Globus pallidus (tissue), 1 donor: Measurements from ENCODE around the gene MTSS2.
"Not testable (repeated sequence)": the region's sequence is repeated elsewhere in the genome, so short reads cannot be mapped to it uniquely, and the experiment has no call there.

Experiments
- DNase-seq: peaks from one replicate; pipeline ENCODE4 v3.0.0-alpha.2; 2015; ENCODE audit warnings: low spot score

MTSS2 gene

DNA sequence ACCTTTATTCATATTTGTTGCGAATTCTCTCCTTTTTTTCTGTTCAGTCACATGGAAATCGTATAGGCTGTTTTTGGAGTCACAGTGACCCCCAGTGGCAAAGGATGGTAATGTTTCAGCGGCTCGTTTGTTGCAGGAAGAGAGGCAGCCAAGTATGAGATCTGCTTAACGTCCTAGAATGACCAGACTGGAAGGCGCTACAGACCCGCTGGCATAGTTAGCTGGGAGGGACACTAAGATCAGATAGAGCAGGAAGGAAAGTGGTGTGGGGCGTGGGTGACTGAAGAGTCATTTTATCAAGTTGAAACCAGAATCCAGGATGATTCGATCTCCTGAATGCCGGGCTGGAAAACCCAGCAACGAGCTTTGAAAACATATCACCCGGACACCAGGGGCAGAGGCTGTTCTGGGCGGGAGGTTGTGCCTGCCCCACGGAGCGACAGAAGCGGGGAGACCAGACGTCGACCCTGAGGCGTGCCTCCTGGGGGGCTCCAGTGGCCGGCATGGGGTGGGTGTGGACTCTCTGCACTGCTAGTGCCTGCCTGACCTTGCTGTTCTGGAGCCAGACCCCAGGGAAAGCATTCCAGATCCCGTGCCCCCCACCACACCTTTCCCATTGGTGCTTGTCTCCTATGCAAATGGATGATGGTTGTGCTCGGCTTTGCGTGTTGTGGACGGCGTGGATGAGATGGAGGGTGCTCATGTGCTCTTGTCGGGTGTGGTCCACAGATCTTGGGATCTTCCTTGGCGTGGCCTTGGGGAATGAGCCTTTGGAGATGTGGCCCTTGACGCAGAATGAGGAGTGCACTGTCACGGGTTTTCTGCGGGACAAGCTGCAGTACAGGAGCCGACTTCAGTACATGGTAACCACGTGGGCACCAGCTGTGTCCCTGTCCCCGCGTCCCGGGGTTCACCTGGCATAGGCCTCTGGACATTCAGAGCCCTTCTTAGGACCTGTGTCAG, 31.8 kb downstream of the MTSS2 start:
- peak; percentile 76 for DNase-seq

DNA sequence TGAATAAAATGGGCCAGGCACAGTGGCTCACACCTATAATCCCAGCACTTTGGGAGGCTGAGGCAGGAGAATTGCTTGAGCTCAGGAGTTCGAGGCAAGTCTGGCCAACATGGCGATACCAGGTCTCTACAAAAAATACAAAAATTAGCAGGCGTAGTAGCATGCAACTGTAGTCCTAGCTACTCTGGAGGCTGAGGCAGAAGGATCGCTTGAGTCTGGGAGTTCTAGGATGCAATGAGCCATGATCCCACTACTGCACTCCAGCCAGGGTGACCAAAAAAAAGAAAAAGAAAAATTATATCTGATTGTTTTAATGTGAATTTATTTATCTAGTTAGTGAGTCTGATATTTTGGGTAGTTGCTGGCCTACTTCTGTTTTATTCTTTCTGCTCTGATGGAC, 32.4 kb downstream of the MTSS2 start:
- no peak for DNase-seq

DNA sequence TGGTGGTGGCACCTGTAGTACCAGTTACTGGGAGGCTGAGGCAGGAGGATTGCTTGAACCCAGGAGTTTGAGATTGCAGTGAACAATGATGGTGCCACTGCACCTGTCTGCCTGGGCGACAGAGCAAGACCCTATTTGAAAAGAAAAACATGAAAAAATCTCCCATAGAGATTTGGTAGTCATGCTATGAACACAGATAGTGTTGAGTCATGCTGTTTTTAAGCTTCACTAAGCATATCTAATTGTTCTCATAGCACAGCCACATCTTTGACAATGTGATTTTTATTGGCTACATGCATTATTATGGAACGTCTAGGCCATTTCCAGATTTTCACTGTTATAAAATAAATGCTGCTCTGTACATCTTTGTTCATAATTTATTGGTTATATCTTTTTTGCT, 33.5 kb downstream of the MTSS2 start:
- no peak for DNase-seq

DNA sequence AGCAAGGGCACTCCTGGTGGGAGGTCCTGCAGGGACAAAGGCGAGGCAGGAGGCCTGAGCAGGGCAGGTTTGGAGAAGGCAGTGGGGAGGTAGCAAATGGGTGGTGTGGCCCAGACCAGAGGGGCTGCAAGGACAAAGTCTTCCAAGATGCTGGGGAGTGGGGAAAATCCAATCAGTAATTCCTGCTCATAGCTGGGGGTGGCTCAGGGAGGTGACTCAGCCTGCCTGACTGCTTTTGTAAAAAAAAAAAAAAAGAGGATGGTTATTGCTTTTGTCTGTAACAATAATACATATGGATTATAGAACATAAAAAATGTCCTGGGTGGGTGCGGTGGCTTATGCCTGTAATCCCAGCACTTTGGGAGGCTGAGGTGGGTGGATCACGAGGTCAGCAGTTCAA, 34.3 kb downstream of the MTSS2 start:
- no peak for DNase-seq

DNA sequence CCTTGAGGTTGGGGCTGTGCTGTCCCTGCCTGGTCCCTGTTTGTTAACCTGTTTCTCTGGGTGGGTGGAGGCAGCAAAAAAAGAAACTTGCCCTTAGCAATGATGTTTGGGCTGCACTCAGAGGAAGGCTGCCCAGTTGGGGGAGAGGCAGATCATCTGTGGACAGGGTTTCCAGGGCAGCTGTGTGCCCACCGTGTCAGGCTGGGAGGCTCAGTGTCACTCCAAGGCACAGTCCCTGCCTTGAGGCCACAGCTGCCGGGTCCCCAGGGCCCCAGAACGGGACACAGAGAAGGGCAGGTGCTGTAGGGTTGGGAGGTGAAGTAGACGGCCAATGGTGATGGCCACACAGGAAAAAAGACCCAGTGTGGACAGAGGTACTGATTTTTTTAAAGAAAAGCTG, 35.6 kb downstream of the MTSS2 start:
- no peak for DNase-seq

DNA sequence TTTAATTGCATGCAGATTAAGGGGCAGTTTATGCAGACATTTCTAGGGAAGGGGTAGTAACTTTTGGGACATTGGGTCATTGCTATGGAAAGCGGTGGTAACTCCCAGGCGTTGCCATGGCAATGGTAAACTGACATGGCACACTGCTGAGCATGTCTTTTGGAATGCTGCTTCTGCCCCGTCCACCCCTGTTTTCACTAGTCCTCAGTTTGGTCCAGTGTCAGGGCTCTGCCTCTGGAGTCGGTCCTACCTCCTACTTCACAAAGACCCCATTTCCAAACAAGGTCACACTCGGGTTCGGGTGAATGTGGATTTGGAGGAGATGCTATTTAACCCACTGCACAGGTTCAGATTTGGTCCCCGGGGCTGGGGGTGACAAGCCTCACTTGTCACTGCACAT, 36.6 kb downstream of the MTSS2 start:
- no peak for DNase-seq

DNA sequence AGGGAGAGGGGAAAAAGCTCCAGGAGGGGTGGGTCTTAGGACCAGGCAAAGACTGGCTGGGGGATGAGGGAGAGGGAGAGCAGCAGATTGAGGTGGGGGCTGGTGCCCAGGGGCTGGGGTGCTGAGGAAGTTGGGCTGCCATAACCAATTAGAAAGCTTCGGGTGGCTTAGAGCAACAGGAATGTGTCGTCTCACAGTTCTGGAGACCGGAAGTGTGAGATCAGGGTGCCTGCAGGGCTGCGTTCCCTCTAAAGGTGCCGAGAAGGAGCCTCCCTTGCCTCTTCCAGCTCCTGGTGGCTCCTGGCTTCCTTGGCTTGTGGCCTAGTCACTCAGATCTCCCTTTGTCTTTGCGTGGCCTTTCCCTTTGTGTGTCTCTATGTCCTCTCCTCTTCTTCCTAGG, 37.2 kb downstream of the MTSS2 start:
- DNase-seq: no peak

DNA sequence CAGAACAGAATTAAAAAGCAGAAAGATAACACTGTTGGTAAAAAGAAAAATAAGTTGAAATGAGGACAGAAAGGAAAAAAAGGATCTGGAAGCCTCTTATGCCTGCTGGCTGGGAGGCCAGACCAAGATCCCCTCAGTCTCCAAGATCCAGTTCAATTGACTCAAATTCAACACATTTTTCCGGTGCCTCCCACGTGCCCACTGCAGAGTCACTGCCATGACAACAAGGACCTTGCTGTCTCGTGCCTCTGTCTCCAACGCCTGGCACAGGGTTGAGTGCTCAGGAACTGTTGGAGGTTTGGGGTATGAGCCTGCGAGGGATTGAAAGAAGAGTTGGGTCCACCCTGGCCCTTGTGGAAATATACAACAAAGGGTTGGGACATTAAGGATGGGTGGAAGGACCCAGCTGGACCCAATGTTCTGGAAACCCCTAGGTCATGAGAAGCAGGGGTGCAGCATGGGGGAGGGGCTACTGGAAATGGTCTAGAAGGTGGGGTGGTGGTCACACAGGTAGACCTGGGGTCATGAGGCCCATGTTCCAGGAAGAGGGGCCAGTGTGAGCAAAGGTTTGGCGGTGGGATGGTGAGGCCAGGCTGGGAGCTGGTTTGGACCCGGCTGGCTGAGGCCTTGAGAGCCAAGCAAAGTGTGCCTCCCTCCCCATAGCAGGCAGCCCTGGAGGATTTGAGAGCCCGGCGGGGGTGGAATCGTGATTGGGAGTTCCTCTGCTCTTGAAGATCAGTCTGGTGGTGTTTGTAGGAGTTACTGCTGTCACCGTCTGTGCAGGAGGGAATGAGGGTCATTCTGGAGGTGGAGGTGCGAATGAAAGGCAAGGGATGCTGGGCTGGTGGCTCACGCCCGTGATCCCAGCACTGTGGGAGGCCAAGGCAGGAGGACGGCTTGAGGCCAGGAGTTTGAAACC, 38.2 kb downstream of the MTSS2 start:
- DNase-seq: no peak

DNA sequence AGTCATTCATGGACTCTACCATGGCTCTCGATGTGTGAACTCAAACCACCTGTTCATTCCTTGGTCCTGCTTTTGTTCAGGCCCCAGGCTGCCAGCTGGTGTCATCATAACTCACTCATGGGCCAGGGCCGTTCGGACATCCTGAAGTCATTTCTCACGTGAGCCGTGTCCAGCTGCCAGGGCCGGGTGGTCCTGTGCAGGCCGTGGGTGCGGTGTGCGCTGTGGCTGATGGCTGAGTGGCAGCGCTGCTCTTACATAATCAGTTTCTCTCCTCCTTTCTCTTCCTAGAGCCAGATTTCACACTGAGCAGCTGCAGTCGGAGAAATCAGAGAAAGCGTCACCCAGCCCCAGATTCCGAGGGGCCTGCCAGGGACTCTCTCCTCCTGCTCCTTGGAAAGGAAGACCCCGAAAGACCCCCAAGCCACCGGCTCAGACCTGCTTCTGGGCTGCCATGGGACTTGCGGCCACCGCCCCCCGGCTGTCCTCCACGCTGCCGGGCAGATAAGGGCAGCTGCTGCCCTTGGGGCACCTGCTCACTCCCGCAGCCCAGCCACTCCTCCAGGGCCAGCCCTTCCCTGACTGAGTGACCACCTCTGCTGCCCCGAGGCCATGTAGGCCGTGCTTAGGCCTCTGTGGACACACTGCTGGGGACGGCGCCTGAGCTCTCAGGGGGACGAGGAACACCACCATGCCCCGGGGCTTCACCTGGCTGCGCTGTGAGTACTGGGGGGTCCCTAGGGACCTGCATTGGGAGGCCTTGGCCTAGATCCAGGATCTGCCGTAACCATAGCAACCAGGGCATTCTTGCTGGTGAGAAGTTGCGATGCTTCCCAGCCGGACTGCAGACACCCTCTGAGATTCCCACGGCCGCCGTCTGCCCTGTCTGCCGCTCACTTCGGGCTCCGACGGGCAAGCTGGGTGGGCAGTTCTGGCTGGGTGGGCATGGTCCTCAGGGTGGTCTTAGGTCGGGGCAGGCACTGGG, 39.3 kb downstream of the MTSS2 start, which contains the start of gene IL34:
IL34 (plus strand) TSS at position 300 of the 982 bp plus-strand sequence; CDS start at position 689, 389 bp downstream.
- DNase-seq: no peak

DNA sequence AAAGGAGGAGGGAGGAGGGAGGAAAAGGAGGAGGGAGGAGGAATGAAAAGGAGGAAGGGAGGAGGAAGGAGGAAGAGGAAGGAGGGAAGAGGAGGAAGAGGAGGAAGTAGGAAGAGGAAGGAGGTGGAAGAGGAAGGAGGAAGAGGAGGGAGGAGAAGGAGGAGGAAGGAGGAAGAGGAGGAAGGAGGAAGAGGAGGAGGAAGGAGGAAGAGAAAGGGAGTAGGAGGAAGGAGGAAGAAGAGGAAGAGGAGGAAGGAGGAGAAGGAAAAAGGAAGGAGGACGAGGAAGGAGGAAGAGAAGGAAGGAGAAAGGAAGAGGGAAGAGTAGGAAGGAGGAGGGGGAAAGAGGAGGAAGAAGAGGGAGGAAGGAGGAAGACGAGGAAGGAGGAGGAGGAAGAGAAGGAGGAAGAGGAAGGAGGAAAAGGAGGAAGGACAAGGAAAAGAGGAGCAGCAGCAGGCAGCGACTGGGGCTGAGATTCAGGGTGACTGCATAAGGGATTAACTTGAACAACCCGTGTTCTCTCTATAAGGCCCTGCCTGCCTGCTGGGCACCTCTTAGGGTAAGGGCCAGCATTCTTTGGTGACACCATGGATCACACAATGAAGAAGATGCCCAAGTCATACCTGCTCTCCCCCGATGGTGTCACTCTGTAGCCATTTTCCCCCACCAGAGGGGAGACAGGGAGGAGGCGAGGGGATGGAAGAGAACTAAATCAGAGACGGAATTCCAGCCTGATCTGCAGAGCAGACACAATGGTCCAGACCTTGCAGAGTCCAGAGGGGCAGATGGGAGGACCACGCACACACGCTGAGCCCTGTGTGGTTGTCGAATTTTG, 40.9 kb downstream of the MTSS2 start:
- no peak for DNase-seq

DNA sequence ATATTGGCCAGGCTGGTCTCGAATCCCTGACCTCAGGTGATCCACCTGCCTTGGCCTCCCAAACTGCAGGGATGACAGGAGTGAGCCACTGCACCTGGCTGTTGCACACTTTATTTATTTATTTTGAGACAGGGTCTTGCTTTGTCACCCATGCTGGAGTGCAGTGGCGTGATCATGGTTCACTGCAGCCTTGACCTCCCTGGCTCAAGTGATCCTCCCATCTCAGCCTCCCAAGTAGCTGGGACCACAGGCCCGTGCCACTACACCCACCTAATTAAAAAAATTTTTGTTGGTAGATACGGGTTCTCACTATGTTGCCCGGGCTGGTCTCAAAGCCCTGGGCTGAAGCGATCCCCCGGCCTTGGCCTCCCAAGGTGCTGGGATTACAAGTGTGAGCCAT, 42.6 kb downstream of the MTSS2 start:
- not testable (repeated sequence) for DNase-seq

DNA sequence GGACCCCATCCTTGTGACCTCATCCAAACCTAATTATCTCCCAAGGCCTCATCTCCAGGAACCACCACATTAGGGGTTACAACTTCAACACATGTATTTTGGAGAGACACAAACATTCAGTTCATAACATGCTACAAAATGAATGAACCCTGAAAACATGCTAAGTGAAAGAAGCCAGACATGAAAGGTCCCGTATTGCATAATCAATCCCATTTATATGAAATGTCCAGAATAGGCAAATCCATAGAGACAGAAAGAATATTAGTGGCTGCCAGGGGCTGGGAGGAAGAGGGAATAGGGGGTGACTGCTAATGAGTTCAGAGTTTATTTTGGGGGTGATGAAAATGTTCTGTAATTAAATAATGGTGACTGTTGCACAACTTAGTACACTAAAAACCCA, 43.2 kb downstream of the MTSS2 start:
- DNase-seq: no peak

DNA sequence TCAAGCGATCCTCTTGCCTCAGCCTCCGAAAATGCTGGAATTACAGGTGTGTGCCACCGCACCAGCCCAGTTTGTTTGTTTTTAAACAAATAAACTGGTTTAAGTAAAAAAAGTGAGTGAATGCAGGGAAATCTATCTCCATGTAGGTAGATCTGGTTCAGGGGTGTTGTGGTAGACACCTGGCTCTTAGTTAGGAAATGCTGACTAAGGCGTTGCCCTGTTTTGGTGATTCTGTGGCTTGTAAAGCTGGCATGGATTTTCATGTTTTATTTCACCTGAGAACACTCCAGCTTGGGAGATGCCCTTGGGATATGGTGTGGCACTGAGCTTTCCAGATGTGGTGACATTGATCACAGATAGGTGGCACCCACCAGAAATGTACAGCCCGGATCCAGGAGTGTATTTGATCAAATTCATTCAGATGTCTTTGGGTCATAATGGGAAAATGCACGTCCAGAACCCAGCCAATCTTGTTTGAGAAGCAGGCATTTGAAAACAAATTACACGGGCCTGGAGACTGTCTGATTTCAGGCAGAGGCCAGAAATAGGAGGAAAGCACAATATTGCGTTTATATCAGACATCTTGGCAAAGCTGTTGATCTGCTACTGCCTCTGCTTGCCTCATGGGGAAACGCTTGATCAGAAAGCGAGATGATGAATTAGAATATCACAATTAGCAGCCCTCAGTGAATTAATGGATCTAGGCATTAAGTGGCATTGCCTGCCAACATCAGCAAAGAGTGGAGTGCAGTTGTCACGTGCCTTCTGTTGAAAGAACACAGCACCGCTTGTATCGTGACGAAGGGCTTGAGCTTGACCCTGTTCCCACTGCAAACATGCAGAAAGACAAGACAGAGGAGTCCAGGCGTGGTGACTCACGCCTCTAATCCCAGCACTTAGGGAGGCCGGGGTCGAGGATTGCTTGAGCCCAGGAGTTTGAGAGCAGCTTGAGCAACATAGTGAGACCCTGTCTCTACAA, 46.8 kb downstream of the MTSS2 start:
- DNase-seq: no peak
